ENCODE measurements around the gene MCTP2. TPM values are rescaled to one million over a fixed set of nuclear protein-coding genes. Genes with fewer than 3 reads are reported as not detected.

The MCTP2 gene
- total RNA-seq, 1 experiment from 2014 or later: 1.3 TPM

GRCh38 chr15:94404733-94405283 is 173.4 kb downstream of the MCTP2 start:
- H3K4me1 Mint-ChIP-seq: peaks cover 17% of the 10 kb centered on the region in 2 experiments
- no peaks in the 10 kb centered on the region for H3K36me3 Mint-ChIP-seq (ENCODE audit: insufficient read depth in 1 of 3, low read depth in 3 of 3)
- Histone ChIP-seq H4K91ac (ENCODE audit: insufficient read length, low read depth, low read length) (no peak overlapping the region), H3T11ph (ENCODE audit: low read length) (no peak overlapping the region), H4K20me1 (ENCODE audit: control insufficient read depth, insufficient read depth, insufficient read length) (no peaks in the 10 kb centered on the region), H3K9me3 (ENCODE audit: control insufficient read depth, low read depth, low read length) (no peaks in the 10 kb centered on the region), H3K23ac (ENCODE audit: insufficient read length, low read depth, low read length) (no peak overlapping the region), H2BK15ac (ENCODE audit: low read depth, low read length) (no peak overlapping the region), H4K5ac (ENCODE audit: insufficient read length, low read depth, low read length) (no peak overlapping the region), H2BK20ac (ENCODE audit: low read depth, low read length, poor library complexity, severe bottlenecking) (no peak overlapping the region), H3K14ac (ENCODE audit: insufficient read depth, low read length) (no peak overlapping the region), H3K4ac (ENCODE audit: low read depth, low read length) (no peak overlapping the region), H2BK12ac (ENCODE audit: insufficient read length, low read depth, low read length) (no peak overlapping the region), H3K9ac (ENCODE audit: extremely low read depth, insufficient read length, low read length) (no peak overlapping the region), H3K23me2 (ENCODE audit: insufficient read length, low read depth, low read length, poor library complexity, severe bottlenecking) (no peaks in the 10 kb centered on the region), H3K4me2 (ENCODE audit: insufficient read depth, insufficient read length, low read length) (no peak overlapping the region), H3K27me3 (ENCODE audit: insufficient read depth, low read length) (no peaks in the 10 kb centered on the region), H2AK5ac (ENCODE audit: insufficient read length, low read length) (no peak overlapping the region), H2AFZ (ENCODE audit: low read length) (no peak overlapping the region), H3K79me2 (ENCODE audit: insufficient read depth, low read length) (no peaks in the 10 kb centered on the region), H4K8ac (replicated peaks; ENCODE audit: insufficient read length, low read depth, low read length) (no peak overlapping the region), H3K27ac (ENCODE audit: insufficient read length, low read depth, low read length) (no peak overlapping the region), H3K4me1 (ENCODE audit: insufficient read depth, low read length) (peaks cover 6% of the 10 kb centered on the region; the same call in 1 of the 2 replicates), H2BK5ac (ENCODE audit: insufficient read length, low read length) (no peak overlapping the region), H3K18ac (ENCODE audit: insufficient read length, low read depth, low read length) (no peak overlapping the region), H2BK120ac (ENCODE audit: low read depth, low read length, poor library complexity, severe bottlenecking) (no peak overlapping the region), H3K79me1 (ENCODE audit: insufficient read depth, low read depth, low read length, poor library complexity, severe bottlenecking) (no peaks in the 10 kb centered on the region), H3K56ac (ENCODE audit: insufficient read length, low read depth, low read length) (no peak overlapping the region)
- H3K4me3 Mint-ChIP-seq: no peak overlapping the region
- TF ChIP-seq, protein P1, sequence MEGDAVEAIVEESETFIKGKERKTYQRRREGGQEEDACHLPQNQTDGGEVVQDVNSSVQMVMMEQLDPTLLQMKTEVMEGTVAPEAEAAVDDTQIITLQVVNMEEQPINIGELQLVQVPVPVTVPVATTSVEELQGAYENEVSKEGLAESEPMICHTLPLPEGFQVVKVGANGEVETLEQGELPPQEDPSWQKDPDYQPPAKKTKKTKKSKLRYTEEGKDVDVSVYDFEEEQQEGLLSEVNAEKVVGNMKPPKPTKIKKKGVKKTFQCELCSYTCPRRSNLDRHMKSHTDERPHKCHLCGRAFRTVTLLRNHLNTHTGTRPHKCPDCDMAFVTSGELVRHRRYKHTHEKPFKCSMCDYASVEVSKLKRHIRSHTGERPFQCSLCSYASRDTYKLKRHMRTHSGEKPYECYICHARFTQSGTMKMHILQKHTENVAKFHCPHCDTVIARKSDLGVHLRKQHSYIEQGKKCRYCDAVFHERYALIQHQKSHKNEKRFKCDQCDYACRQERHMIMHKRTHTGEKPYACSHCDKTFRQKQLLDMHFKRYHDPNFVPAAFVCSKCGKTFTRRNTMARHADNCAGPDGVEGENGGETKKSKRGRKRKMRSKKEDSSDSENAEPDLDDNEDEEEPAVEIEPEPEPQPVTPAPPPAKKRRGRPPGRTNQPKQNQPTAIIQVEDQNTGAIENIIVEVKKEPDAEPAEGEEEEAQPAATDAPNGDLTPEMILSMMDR (conservative IDR thresholded peaks at IDR 0.05): no peak
- peak overlapping the region in 1 of 3 experiments; percentile 14; a peak in 1 of 7 replicates for H3K27ac Mint-ChIP-seq
- no peak for DNase-seq
- H3K9me3 Mint-ChIP-seq: no peaks in the 10 kb centered on the region
- no peaks in the 10 kb centered on the region for H3K27me3 Mint-ChIP-seq (ENCODE audit: low read depth)
- no CpG with 5 or more reads among the region's 9 CpGs for WGBS (ENCODE audit: extremely low coverage, insufficient read length, low lambda C conversion rate)

Measured in H9 (cell line).